Stimulated activated CD4-positive, alpha-beta T cell treated with anti-CD3 and anti-CD28 coated beads, Interleukin-2, amount 100 ng/mL, for 24 hours (primary cell): ENCODE results near the gene UBE2Q1.

ENCODE experiments used
- DNase-seq, 2 donors: peaks; one replicate each; pipeline ENCODE4 v3.0.0-alpha.2; 2020

The UBE2Q1 gene

GRCh38 chr1:154501423-154502065, 56.9 kb downstream of the UBE2Q1 start:
- DNase-seq, result no peak

- no peak for DNase-seq
Observed at GRCh38 chr1:154500533-154500932, 57.9 kb downstream of the UBE2Q1 start.

GRCh38 chr1:154499446-154499845, 59.0 kb downstream of the UBE2Q1 start:
- DNase-seq, result no peak
